Esophagus squamous epithelium (tissue), 5 donors: ENCODE data around the gene ZNF8. TPM values are rescaled to one million over a fixed set of nuclear protein-coding genes. Genes with fewer than 3 reads are reported as not detected.

Experiments used
- DNase-seq: peaks from one replicate; lab custom pipeline; 2025; lab: John Stamatoyannopoulos, UW
- H3K27ac ChIP-seq, 4 donors: fragments of 200-600 bp; sonication (generic); one replicate each; pipeline ENCODE4 v1.5.1; 2016 to 2019; ENCODE audit warnings: mild to moderate bottlenecking in 1 of 4
- H3K27me3 ChIP-seq, 4 donors: fragments of 200-600 bp; sonication (generic); 1 replicate in 3 of 4; 2 replicates in 1 of 4; pipeline versions ENCODE4 v1.5.1 to v1.6.0; 2017 to 2021; ENCODE audit warnings: antibody characterized with exemption in 1 of 4
- H3K36me3 ChIP-seq, 3 donors: fragments of 200-600 bp; sonication (generic); one replicate each; pipeline ENCODE4 v1.5.1; 2016 to 2019
- H3K4me1 ChIP-seq, 3 donors: fragments of 200-600 bp; sonication (generic); one replicate each; pipeline ENCODE4 v1.5.1; 2017 to 2019
- H3K4me3 ChIP-seq, 4 donors: fragments of 200-600 bp; sonication (generic); 1 replicate in 3 of 4; 2 replicates in 1 of 4; pipeline ENCODE4 v1.5.1; 2016 to 2019; ENCODE audit warnings: mild to moderate bottlenecking in 2 of 4, moderate library complexity in 1 of 4
- H3K9me3 ChIP-seq, 3 donors: fragments of 200-600 bp; sonication (generic); one replicate each; pipeline ENCODE4 v1.5.1; 2016 to 2019
- POLR2A ChIP-seq, 4 donors: fragments of 450-650 bp; IDR thresholded peaks; one replicate each; pipeline ENCODE4 v1.6.1; 2017; ENCODE audit warnings: antibody characterized with exemption in 4 of 4, mild to moderate bottlenecking in 4 of 4, moderate library complexity in 3 of 4
- WGBS, 2 donors: methylation state at CpG; one replicate each; pipeline ENCODE4 v1.1.5; 2018; 5-methylcytosine and 5-hydroxymethylcytosine counted together
- intact Hi-C: fragments of 100-400 bp; cut with DNase I; formaldehyde crosslinking; loops from one replicate; pipeline ENCODE4 v1.15.0; 2022
- total RNA-seq, 4 donors: library from RNA; depleted of rRNA; stranded (reverse); fragments of >200 nt; gene quantifications; one replicate each; pipeline ENCODE4 v1.1.0, GENCODE V29; 2016
- TF ChIP-seq, protein P1 (sequence below), 6 experiments: fragments of 450-650 bp in 4 of 6; fragments of 200-600 bp in 2 of 6; sonication (generic) in 2 of 6; IDR thresholded peaks; one replicate each; pipeline ENCODE4 v1.5.1; 2016 to 2019; ENCODE audit warnings: antibody characterized with exemption in 6 of 6, mild to moderate bottlenecking in 4 of 6, moderate library complexity in 4 of 6
- donor health status: DM: yes; HTN: yes; CAD: no.

The ZNF8 gene
- total RNA-seq, 4 donors from 2014 or later: 3.5 to 6.7 (median 4.2) TPM

DNA sequence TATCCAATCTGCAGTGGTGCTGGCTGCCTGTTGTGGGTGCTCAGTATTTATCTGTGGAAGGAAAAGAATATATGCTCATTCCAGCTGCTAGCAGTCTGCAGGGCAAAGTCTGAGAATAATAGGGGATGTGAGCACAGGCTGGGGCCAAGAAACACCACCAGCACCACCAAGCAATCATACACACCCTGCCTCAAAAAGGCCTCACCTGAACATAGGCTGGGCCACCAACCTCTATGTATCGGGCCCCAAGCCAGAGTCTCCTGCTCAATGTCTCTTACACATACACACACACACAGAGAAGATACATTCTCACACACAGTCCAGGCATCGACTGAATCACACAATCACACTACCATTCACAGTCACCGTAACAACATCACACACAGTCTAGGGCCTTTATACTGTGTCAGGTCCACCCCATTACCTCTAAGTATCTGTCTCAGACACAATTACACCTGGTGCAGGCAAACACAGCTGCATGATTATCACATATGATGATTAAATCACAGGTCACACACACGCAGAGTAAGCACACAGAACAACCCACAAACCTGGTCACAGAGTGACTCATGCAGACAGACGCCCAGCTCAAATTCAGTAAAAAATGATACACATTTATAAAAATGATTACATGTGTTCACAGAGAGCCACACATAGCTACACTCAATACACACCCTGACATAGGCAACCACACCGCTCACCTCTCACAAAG is 46.7 kb downstream of the ZNF8 start:
- Histone ChIP-seq H3K36me3 (peaks cover 0 to 9% (median 0%) of the 10 kb centered on the region in 3 donors), H3K27ac (peak overlapping the region in 3 of 4 donors; percentile 85 to 97 (median 92)), H3K9me3 (no peaks in the 10 kb centered on the region), H3K4me1 (peaks cover 15 to 38% (median 21%) of the 10 kb centered on the region in 3 donors), H3K27me3 (no peaks in the 10 kb centered on the region), H3K4me3 (peak overlapping the region in 2 of 4 donors; percentile 68 to 96)
- intact Hi-C loops: no loop called here
- no peak for DNase-seq
- WGBS, 2 donors: 56 to 65% methylated on average over 6 of the region's 6 CpGs
- TF ChIP-seq POLR2A (IDR thresholded peaks at IDR 0.05): no peak
- TF ChIP-seq, protein P1, sequence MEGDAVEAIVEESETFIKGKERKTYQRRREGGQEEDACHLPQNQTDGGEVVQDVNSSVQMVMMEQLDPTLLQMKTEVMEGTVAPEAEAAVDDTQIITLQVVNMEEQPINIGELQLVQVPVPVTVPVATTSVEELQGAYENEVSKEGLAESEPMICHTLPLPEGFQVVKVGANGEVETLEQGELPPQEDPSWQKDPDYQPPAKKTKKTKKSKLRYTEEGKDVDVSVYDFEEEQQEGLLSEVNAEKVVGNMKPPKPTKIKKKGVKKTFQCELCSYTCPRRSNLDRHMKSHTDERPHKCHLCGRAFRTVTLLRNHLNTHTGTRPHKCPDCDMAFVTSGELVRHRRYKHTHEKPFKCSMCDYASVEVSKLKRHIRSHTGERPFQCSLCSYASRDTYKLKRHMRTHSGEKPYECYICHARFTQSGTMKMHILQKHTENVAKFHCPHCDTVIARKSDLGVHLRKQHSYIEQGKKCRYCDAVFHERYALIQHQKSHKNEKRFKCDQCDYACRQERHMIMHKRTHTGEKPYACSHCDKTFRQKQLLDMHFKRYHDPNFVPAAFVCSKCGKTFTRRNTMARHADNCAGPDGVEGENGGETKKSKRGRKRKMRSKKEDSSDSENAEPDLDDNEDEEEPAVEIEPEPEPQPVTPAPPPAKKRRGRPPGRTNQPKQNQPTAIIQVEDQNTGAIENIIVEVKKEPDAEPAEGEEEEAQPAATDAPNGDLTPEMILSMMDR (IDR thresholded peaks at IDR 0.05): no peak

DNA sequence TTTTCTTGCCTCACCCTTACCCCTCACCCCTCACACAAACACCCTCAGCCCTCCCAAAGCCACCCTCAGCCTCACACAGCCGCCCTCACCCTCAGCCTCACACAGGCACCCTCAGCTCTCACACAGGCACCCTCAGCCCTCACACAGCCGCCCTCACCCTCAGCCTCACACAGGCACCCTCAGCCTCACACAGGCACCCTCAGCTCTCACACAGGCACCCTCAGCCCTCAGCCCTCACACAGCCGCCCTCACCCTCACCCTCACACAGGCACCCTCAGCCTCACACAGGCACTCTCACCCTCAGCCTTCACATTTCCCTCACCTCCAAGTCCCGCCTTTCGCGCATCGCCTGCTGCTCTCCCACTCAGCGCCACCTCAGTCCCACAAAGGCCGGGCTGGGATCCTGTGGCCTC is 47.8 kb downstream of the ZNF8 start:
- no peak for TF ChIP-seq POLR2A (IDR thresholded peaks at IDR 0.05)
- TF ChIP-seq, protein P1 (IDR thresholded peaks at IDR 0.05): no peak
- Histone ChIP-seq H3K4me1 (peaks cover 15 to 38% (median 21%) of the 10 kb centered on the region in 3 donors), H3K27ac (peak overlapping the region; percentile 85 to 98 (median 94)), H3K36me3 (peaks cover 0 to 7% (median 0%) of the 10 kb centered on the region in 3 donors), H3K27me3 (no peaks in the 10 kb centered on the region), H3K9me3 (no peaks in the 10 kb centered on the region), H3K4me3 (peak overlapping the region; percentile 64 to 96 (median 82))
- no peak for DNase-seq
- intact Hi-C loops: no loop called here
- WGBS, 2 donors: 5 to 6% methylated on average over 9 of the region's 9 CpGs

DNA sequence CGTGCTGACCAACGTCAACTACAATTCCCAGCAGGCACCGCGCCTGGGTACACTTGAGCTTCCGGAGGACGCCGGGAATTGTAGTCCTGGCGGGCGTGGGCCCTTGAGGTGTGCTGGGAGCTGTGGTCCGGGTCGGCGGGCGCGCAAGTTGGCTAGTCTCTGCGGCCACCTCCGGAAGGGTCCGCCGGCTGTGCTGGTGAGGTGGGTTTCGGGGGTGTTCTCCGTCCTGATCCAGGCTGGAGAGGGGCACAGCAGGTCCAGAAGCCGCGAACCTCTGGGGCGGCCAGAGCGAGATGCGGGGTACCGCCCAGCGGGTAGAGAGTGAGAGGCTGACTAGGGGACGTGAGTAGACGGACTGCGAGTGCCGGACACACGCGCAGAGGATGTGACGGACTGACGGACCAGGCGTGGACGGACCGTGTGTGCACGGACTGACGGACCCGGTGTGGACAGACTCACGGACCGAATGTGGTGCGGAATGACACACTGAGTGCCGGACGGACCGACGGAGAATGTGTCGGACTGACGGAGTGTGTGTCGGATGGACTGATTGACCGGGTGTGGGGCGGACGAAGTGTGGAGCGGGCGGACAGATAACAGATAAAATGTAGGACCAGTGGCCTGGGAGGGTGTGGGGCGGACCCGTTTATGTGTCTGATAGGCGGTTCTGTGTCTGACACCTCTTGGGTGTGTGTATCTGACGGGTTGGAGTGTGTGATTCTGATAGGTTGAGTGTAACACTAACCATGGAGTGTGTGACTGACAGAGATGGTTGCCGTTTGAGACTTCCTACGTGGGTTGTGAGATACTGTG is 48.4 kb downstream of the ZNF8 start, which contains the start of gene ZSCAN22:
ZSCAN22 (plus strand) TSS at position 81 of the 813 bp plus-strand sequence. CDS start 7,809 bp downstream, outside the sequence.
- H3K36me3 ChIP-seq: peaks cover 0 to 1% (median 0%) of the 10 kb centered on the region in 3 donors
- no peaks in the 10 kb centered on the region for H3K27me3 ChIP-seq
- H3K4me1 ChIP-seq: peaks cover 15 to 38% (median 21%) of the 10 kb centered on the region in 3 donors
- peak within 1 kb of the TSS; percentile 64 to 96 (median 82) for H3K4me3 ChIP-seq
- 0% methylated on average over 16 to 43 of the region's 62 CpGs for WGBS, 2 donors
- DNase-seq: peak; percentile 83
- no peaks in the 10 kb centered on the region for H3K9me3 ChIP-seq
- peak in 1 of 4 donors; percentile 56 for TF ChIP-seq POLR2A (IDR thresholded peaks at IDR 0.05)
- TF ChIP-seq, protein P1 (IDR thresholded peaks at IDR 0.05): peak in 1 of 6 experiments; percentile 3
- intact Hi-C loops: no loop called here
- peak within 1 kb of the TSS; percentile 85 to 98 (median 94) for H3K27ac ChIP-seq

DNA sequence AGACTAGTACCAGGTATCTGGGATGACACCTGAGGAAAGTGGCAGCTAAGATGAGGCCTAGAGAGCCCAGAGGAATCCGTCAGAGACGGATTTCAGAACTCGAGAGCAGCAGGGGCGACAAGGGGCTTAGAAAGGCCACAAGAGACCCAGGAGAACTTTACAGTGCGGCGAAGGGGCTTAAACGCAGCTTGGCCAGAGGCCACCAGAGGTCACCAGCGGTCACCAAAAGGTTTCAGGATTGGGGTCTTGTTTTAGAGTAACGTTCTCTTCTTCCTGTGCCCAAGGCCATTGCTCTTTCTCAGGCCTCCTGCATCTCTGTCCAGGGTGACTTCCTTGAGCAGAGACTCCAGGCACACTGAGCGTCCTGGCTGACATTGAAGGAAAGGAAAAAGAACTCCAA is 50.2 kb downstream of the ZNF8 start:
- H3K27ac ChIP-seq: no peak overlapping the region
- 65 to 76% methylated on average over 10 of the region's 10 CpGs for WGBS, 2 donors
- TF ChIP-seq, protein P1 (IDR thresholded peaks at IDR 0.05): no peak
- TF ChIP-seq POLR2A (IDR thresholded peaks at IDR 0.05): no peak
- intact Hi-C loops: no loop called here
- no peaks in the 10 kb centered on the region for H3K9me3 ChIP-seq
- no peak for DNase-seq
- H3K27me3 ChIP-seq: no peaks in the 10 kb centered on the region
- H3K4me1 ChIP-seq: peaks cover 15 to 38% (median 21%) of the 10 kb centered on the region in 3 donors
- no peaks in the 10 kb centered on the region for H3K36me3 ChIP-seq
- no peak overlapping the region for H3K4me3 ChIP-seq
